Natural killer cell (primary cell): ENCODE measurements around the gene CDH23. TPM values are rescaled to one million over a fixed set of nuclear protein-coding genes. Genes with fewer than 3 reads are reported as not detected.

ENCODE experiments used
- ATAC-seq, 3 donors: fragments of 150-1000 bp in 2 of 3; fragments of 200-7000 bp in 1 of 3; cut with Tn5 transposase; 1 replicate in 1 of 3; 2 replicates in 2 of 3; pipeline ENCODE4 v1.10.0; 2021; ENCODE audit warnings: mild to moderate bottlenecking in 2 of 3, moderate library complexity in 2 of 3
- DNase-seq, 2 donors: peaks; one replicate each; pipeline versions ENCODE4 v3.0.0 to v3.0.0-alpha.2; 2013 to 2021; ENCODE audit warnings: mixed read lengths in 1 of 2
- H3K27ac ChIP-seq: one replicate; pipeline ENCODE4 v1.5.1; 2013; ENCODE audit warnings: mild to moderate bottlenecking, low read length
- H3K27me3 ChIP-seq: one replicate; pipeline ENCODE4 v1.6.1; 2013; ENCODE audit warnings: low read length; ENCODE audit not compliant: control insufficient read depth, insufficient read depth
- H3K36me3 ChIP-seq: one replicate; pipeline ENCODE4 v1.6.1; 2013; ENCODE audit warnings: low read length; ENCODE audit not compliant: control insufficient read depth, insufficient read depth
- H3K4me1 ChIP-seq: one replicate; pipeline ENCODE4 v1.6.1; 2013; ENCODE audit warnings: low read length; ENCODE audit not compliant: control insufficient read depth, insufficient read depth
- H3K4me3 ChIP-seq: one replicate; pipeline ENCODE4 v1.5.1; 2013; ENCODE audit warnings: low read length
- H3K9me3 ChIP-seq: one replicate; pipeline ENCODE4 v1.6.1; 2013; ENCODE audit warnings: low read length; ENCODE audit not compliant: control insufficient read depth, insufficient read depth
- H3K27ac Mint-ChIP-seq, 2 donors: one replicate each; pipeline ENCODE4 v1.8.0; 2022; ENCODE audit warnings: mild to moderate bottlenecking in 2 of 2, mixed read lengths in 2 of 2, moderate library complexity in 1 of 2
- H3K27me3 Mint-ChIP-seq, 2 donors: one replicate each; pipeline ENCODE4 v1.8.0; 2022; ENCODE audit warnings: low read depth in 2 of 2, mixed read lengths in 2 of 2
- H3K36me3 Mint-ChIP-seq: one replicate; pipeline ENCODE4 v1.8.0; 2022; ENCODE audit warnings: mixed read lengths
- H3K4me1 Mint-ChIP-seq, 2 donors: one replicate each; pipeline ENCODE4 v1.8.0; 2022; ENCODE audit warnings: mixed read lengths in 2 of 2
- H3K4me3 Mint-ChIP-seq: one replicate; pipeline ENCODE4 v1.8.0; 2022; ENCODE audit warnings: mild to moderate bottlenecking, moderate library complexity, mixed read lengths
- H3K9me3 Mint-ChIP-seq, 2 donors: one replicate each; pipeline ENCODE4 v1.8.0; 2022; ENCODE audit warnings: mixed read lengths in 2 of 2
- WGBS: methylation state at CpG from one replicate; pipeline ENCODE4 v1.1.7; 2013; ENCODE audit warnings: missing lambda C conversion rate; ENCODE audit not compliant: insufficient coverage; 5-methylcytosine and 5-hydroxymethylcytosine counted together
- intact Hi-C: fragments of 100-400 bp; cut with micrococcal nuclease; formaldehyde crosslinking; loops from one replicate; pipeline ENCODE4 v1.14.2; 2022
- total RNA-seq, 4 donors: library from RNA; stranded (reverse); fragments of 120-200 nt in 1 of 4; gene quantifications; one replicate each; pipeline versions ENCODE4 v1.2.3 to v1.2.4, GENCODE V29; 2013 to 2022
- TF ChIP-seq, protein P1 (sequence below): fragments of 200-600 bp; IDR thresholded peaks from one replicate; pipeline ENCODE4 v1.8.0; 2022; ENCODE audit warnings: antibody characterized with exemption

The CDH23 gene
- total RNA-seq, 3 donors from 2014 or later (not counting 1 experiment from before 2014, with no cell fraction given), result 1.2 to 6.0 (median 4.3) TPM

- ATAC-seq (no peak), DNase-seq (no peak)
- TF ChIP-seq, protein P1, sequence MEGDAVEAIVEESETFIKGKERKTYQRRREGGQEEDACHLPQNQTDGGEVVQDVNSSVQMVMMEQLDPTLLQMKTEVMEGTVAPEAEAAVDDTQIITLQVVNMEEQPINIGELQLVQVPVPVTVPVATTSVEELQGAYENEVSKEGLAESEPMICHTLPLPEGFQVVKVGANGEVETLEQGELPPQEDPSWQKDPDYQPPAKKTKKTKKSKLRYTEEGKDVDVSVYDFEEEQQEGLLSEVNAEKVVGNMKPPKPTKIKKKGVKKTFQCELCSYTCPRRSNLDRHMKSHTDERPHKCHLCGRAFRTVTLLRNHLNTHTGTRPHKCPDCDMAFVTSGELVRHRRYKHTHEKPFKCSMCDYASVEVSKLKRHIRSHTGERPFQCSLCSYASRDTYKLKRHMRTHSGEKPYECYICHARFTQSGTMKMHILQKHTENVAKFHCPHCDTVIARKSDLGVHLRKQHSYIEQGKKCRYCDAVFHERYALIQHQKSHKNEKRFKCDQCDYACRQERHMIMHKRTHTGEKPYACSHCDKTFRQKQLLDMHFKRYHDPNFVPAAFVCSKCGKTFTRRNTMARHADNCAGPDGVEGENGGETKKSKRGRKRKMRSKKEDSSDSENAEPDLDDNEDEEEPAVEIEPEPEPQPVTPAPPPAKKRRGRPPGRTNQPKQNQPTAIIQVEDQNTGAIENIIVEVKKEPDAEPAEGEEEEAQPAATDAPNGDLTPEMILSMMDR, result no peak
- H3K4me1 ChIP-seq, result peaks cover 99% of the 10 kb centered on the region
- no peaks in the 10 kb centered on the region for H3K27me3 ChIP-seq
- peak overlapping the region; percentile 65 for H3K4me3 Mint-ChIP-seq
- H3K4me3 ChIP-seq, result no peak overlapping the region
- H3K27ac Mint-ChIP-seq, result peak overlapping the region; percentile 96
- H3K4me1 Mint-ChIP-seq, result peaks cover 73 to 87% of the 10 kb centered on the region in 2 donors
- H3K9me3 Mint-ChIP-seq, result no peaks in the 10 kb centered on the region
- H3K36me3 Mint-ChIP-seq, result peaks cover under 1% of the 10 kb centered on the region
- H3K27me3 Mint-ChIP-seq, result no peaks in the 10 kb centered on the region
- 84% methylated on average over 2 of the region's 5 CpGs for WGBS
- peak overlapping the region; percentile 81 for H3K27ac ChIP-seq
- peaks cover 62% of the 10 kb centered on the region for H3K36me3 ChIP-seq
- intact Hi-C loops, result no loop called here
- no peaks in the 10 kb centered on the region for H3K9me3 ChIP-seq
Observed at GRCh38 chr10:71750986-71751385, 354.3 kb downstream of the CDH23 start.

DNA sequence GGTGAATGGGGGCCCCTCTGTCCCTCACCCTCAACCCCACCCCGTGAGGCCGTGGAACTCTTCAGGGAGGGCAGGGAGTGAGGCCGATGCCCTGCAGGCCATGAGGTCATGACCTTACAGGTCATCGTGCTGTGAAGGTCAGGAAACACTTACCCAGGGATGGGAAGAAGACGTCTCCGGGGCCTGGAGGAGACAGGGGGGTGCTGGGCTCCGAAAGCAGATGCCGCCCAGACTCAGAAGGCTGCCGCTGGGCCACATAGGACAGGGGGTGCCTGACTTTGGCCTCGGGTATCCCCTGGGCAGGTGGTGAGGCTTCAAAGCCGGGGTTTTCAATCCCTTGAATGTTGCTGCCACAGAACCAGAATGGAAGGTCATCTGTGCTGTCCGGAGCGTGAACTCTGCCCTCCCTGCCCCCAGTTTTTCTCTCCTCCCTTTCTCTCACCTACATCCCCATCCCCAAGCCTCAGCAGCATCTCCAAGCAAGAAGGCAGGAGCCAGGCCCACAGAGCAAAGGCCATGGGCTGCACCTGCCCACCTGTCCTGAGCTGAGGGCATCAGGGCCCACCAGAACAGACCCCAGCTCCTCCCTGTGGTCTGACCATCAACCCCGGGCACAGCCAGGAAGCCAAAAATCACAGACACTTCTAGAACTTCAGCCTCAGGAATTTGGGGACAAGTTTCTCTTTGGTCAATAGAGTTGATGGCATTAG lies 354.9 kb downstream of the CDH23 start:
- intact Hi-C loops, result no loop called here
- Mint-ChIP-seq H3K36me3 (peaks cover 7% of the 10 kb centered on the region), H3K27me3 (no peaks in the 10 kb centered on the region), H3K4me1 (peaks cover 73 to 87% of the 10 kb centered on the region in 2 donors), H3K9me3 (no peaks in the 10 kb centered on the region), H3K27ac (peak overlapping the region; percentile 82 to 96), H3K4me3 (no peak overlapping the region)
- TF ChIP-seq, protein P1, result no peak
- no peak for ATAC-seq
- no peak for DNase-seq
- Histone ChIP-seq H3K36me3 (peaks cover 66% of the 10 kb centered on the region), H3K9me3 (no peaks in the 10 kb centered on the region), H3K4me1 (peaks cover 99% of the 10 kb centered on the region), H3K27me3 (no peaks in the 10 kb centered on the region), H3K27ac (peak overlapping the region; percentile 45), H3K4me3 (no peak overlapping the region)
- WGBS, result 87% methylated on average over 12 of the region's 14 CpGs

GRCh38 chr10:71752391-71753090 lies 355.8 kb downstream of the CDH23 start:
- H3K4me3 Mint-ChIP-seq, result peak overlapping the region; percentile 17

More at GRCh38 chr10:71752391-71753090, 355.8 kb downstream of the CDH23 start:
- no peaks in the 10 kb centered on the region for H3K9me3 Mint-ChIP-seq
- peaks cover 9% of the 10 kb centered on the region for H3K36me3 Mint-ChIP-seq
- TF ChIP-seq, protein P1, result no peak
- no peaks in the 10 kb centered on the region for H3K27me3 Mint-ChIP-seq
- H3K27ac ChIP-seq, result peak overlapping the region; percentile 45
- H3K9me3 ChIP-seq, result no peaks in the 10 kb centered on the region
- no peaks in the 10 kb centered on the region for H3K27me3 ChIP-seq
- no peak overlapping the region for H3K4me3 ChIP-seq
- ATAC-seq (no peak), DNase-seq (no peak)
- intact Hi-C loops, result no loop called here
- H3K36me3 ChIP-seq, result peaks cover 75% of the 10 kb centered on the region
- peaks cover 68 to 87% of the 10 kb centered on the region in 2 donors for H3K4me1 Mint-ChIP-seq
- peak overlapping the region; percentile 82 to 96 for H3K27ac Mint-ChIP-seq
- 25% methylated on average over 8 of the region's 8 CpGs for WGBS
- H3K4me1 ChIP-seq, result peaks cover 98% of the 10 kb centered on the region
